Left ventricle myocardium inferior (tissue), 1 donor: Measurements from ENCODE around the gene LAMB4. TPM values are rescaled to one million over a fixed set of nuclear protein-coding genes. Genes with fewer than 3 reads are reported as not detected.
A peak's percentile ranks its signal among the peaks of the same experiment; 100 is the strongest.

Experiments
- DNase-seq: peaks from one replicate; pipeline ENCODE4 v3.0.0-alpha.2; 2020
- H3K27ac ChIP-seq: fragments of 200-600 bp; replicated peaks from 2 replicates; pipeline ENCODE4 v1.8.0; 2021
- H3K27me3 ChIP-seq: fragments of 200-600 bp; 2 replicates; pipeline ENCODE4 v1.8.0; 2021; ENCODE audit warnings: low read depth
- H3K36me3 ChIP-seq: fragments of 200-600 bp; 2 replicates; pipeline ENCODE4 v1.8.0; 2021
- H3K4me1 ChIP-seq: fragments of 200-600 bp; 2 replicates; pipeline ENCODE4 v1.8.0; 2021
- H3K4me3 ChIP-seq: fragments of 200-600 bp; 2 replicates; pipeline ENCODE4 v1.8.0; 2021; ENCODE audit warnings: mild to moderate bottlenecking, moderate library complexity
- H3K9me3 ChIP-seq: fragments of 200-600 bp; replicated peaks from 2 replicates; pipeline ENCODE4 v1.8.0; 2021
- intact Hi-C: fragments of 100-400 bp; cut with micrococcal nuclease; formaldehyde crosslinking; loops from one replicate; pipeline ENCODE4 v1.11.0; 2022
- total RNA-seq: library from RNA; stranded (reverse); fragmentation: NEBNext Ultra II Directional; extraction: Animal tissue kit (Norgen Biotek cat#: 25700); gene quantifications from one replicate; pipeline ENCODE4 v1.2.1, GENCODE V29; 2021
- TF ChIP-seq, protein P1 (sequence below): fragments of 200-600 bp; IDR thresholded peaks from 2 replicates; pipeline ENCODE4 v1.8.0; 2021; ENCODE audit warnings: antibody characterized with exemption, mild to moderate bottlenecking, borderline replicate concordance
- donor health status: DM: no; HTN: yes; CAD: no; lungs with severe emphysema.

LAMB4 gene
- total RNA-seq, 1 donor from 2014 or later, result 0.33 TPM

DNA sequence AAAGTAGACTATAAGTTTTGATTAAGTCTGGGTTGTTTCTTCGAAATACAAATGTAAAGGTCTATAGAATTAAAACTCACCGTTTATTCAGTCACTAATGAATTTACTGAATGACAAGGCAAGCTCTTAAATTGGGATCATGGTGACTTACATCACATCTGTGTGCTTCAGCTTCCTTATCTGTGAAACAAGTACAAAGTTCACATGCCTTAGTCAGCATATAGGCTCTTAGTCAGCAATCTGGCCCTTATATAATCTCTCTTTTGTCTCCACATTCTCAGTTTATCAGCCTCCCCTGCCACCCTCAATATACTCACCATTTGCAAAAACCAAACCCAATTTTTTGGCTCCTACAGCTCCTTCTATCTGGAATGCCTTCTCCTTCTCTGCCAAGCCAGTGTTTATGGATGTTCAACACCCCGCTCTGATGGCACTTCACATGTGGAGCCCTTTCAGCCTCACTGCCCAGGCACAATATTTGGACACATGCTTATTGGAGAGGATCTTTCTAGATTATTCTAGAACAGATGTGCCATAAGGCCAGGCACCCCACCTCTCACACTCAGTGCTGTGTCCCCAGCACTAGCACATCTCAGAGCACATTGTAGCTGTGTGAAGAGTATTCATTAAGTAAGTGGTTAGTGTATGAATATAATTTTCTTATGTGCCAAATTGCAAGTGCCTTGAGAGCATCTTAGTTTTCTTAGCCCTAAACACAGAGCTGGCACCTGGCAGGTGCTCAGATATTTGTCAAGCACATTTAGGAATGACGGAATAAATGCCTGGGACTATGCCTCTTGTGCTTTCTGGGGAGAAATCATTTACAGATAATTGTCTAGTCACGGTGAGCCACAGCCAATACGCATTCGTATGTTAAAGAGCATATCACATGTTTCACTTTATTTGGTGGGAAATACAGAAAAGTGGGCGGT is 117.4 kb downstream of the LAMB4 start:
- Histone ChIP-seq H3K4me1 (peaks cover 43% of the 10 kb centered on the region), H3K36me3 (no peaks in the 10 kb centered on the region), H3K27ac (peak overlapping the region; percentile 62), H3K9me3 (no peaks in the 10 kb centered on the region), H3K4me3 (no peak overlapping the region), H3K27me3 (no peaks in the 10 kb centered on the region)
- TF ChIP-seq, protein P1, sequence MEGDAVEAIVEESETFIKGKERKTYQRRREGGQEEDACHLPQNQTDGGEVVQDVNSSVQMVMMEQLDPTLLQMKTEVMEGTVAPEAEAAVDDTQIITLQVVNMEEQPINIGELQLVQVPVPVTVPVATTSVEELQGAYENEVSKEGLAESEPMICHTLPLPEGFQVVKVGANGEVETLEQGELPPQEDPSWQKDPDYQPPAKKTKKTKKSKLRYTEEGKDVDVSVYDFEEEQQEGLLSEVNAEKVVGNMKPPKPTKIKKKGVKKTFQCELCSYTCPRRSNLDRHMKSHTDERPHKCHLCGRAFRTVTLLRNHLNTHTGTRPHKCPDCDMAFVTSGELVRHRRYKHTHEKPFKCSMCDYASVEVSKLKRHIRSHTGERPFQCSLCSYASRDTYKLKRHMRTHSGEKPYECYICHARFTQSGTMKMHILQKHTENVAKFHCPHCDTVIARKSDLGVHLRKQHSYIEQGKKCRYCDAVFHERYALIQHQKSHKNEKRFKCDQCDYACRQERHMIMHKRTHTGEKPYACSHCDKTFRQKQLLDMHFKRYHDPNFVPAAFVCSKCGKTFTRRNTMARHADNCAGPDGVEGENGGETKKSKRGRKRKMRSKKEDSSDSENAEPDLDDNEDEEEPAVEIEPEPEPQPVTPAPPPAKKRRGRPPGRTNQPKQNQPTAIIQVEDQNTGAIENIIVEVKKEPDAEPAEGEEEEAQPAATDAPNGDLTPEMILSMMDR, result no peak
- no peak for DNase-seq
- intact Hi-C loops, result no loop called here

DNA sequence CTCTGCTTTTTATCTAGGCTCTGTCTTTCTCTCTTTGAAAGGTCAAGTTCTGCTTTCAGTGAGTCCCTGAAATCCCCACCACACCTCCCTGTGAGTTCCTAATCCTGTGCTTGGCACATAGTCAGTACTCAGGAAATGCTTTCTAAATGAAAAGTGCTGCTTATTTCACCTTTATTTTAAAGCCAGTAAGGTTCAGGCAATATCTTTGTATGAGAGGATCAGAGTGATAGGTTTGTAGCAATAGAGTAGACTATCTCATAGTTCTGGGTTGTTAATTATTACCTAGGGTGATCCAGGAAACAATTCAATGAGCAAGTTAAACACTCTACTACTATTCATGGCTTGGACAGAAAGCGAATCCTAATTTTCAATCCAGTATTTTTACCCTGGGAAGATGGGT is 119.8 kb downstream of the LAMB4 start:
- TF ChIP-seq, protein P1, result no peak
- no peak for DNase-seq
- Histone ChIP-seq H3K27ac (peak overlapping the region; percentile 62), H3K4me1 (peaks cover 31% of the 10 kb centered on the region), H3K9me3 (no peaks in the 10 kb centered on the region), H3K27me3 (no peaks in the 10 kb centered on the region), H3K4me3 (no peak overlapping the region), H3K36me3 (no peaks in the 10 kb centered on the region)
- intact Hi-C loops, result no loop called here

DNA sequence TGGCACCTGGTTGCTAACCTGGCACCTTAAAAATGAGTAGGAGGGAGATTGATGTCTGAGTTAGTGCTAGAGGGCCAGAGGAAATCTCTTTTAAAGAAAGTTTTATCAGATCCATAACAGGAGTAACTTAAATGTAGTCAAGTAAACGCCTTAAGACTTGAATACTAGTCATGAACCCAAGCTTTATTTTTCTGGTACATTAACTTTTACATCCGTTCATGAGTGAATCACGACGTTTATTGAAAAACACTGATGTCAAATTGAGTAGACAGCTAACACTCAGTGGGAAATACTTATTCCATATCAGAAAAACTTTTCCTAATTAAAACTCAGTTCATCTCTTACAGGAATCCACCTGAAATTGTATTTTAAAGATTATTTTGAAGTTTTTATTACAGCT is 120.3 kb downstream of the LAMB4 start:
- TF ChIP-seq, protein P1, result no peak
- H3K4me1 ChIP-seq, result peaks cover 31% of the 10 kb centered on the region
- intact Hi-C loops, result no loop called here

DNA sequence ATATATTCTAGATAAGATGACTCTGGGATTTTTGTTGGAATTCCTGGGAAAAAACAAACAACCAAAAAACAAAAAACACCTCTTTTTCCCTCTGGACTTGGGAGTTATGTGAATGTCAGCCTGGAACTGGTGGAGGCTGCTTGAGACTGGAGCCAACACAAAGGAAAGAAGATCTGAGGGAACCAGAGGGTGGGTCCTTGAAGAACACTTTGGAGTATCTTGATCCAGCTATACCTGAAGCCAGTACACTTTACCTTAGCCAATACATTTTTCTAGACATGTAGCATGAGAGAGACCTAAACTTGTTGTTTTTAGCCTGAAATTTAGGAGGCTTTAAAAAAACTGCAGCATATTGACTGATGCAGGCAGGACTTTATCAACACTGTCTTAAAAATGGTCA is 121.3 kb downstream of the LAMB4 start:
- Histone ChIP-seq H3K9me3 (no peaks in the 10 kb centered on the region), H3K4me3 (no peak overlapping the region), H3K27me3 (no peaks in the 10 kb centered on the region), H3K27ac (no peak overlapping the region), H3K4me1 (peaks cover 40% of the 10 kb centered on the region), H3K36me3 (no peaks in the 10 kb centered on the region)
- intact Hi-C loops, result no loop called here
- DNase-seq, result no peak
- TF ChIP-seq, protein P1, result no peak

More for the DNA sequence above, 120.3 kb downstream of the LAMB4 start:
- Histone ChIP-seq H3K27ac (no peak overlapping the region), H3K4me3 (no peak overlapping the region), H3K36me3 (no peaks in the 10 kb centered on the region), H3K27me3 (no peaks in the 10 kb centered on the region), H3K9me3 (no peaks in the 10 kb centered on the region)
- no peak for DNase-seq

DNA sequence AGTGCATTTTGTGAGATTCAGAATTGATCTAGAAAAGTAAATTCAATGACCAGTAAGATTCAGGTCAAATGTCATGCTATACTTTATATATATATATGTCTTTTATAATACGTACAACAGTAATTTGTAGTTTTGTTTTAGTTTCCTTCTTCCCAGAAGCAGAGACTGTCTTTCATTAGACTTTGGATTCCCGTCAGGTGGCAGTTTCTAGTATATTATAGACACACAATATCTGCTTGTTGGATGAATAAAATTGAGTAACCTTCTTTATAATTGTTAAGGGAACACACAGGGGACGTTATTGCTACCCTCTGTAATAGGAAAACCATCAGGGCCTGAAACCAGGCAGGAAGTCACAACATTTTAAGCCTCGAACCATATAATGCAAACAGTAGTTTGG is 121.9 kb downstream of the LAMB4 start:
- intact Hi-C loops, result no loop called here
- TF ChIP-seq, protein P1, result no peak
- Histone ChIP-seq H3K4me1 (peaks cover 46% of the 10 kb centered on the region), H3K27ac (no peak overlapping the region), H3K36me3 (no peaks in the 10 kb centered on the region), H3K4me3 (no peak overlapping the region), H3K9me3 (no peaks in the 10 kb centered on the region), H3K27me3 (no peaks in the 10 kb centered on the region)
- DNase-seq, result no peak
